Measurements from ENCODE around the gene ZMIZ2. TPM values are rescaled to one million over a fixed set of nuclear protein-coding genes. Genes with fewer than 3 reads are reported as not detected.

The ZMIZ2 gene
- total RNA-seq, 2 experiments from 2014 or later: 116 to 122 TPM

DNA sequence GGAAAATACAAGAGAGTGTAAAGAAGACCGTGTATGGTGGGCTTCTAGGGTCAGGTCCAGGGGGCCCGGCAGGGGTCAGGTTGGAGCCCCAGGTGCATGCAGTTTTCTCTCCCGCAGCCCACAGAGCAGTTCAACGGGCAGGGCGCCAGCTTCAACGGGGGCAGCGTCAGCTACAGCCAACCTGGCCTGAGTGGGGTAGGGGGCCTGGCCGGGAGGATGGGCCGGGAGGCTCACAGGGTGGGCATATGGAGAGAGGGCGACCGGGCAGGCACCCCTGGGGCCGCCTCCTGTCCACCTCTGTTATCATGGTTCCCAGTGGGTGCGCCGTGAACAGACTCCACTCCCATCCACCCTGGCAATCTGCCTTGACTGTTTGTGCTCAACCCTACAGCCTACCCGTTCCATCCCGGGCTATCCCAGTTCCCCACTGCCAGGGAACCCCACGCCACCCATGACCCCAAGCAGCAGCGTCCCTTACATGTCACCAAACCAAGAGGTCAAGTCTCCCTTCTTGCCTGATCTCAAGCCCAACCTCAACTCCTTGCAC is 11.5 kb downstream of the ZMIZ2 start:
- no peaks in the 10 kb centered on the region for H3K27me3 Mint-ChIP-seq
- no peak overlapping the region for H3K27ac Mint-ChIP-seq
- no peak overlapping the region for H3K4me3 Mint-ChIP-seq
- DNase-seq: no peak
- H3K4me1 Mint-ChIP-seq: peaks cover 4% of the 10 kb centered on the region
- H3K36me3 Mint-ChIP-seq: peaks cover 14% of the 10 kb centered on the region
- no peaks in the 10 kb centered on the region for H3K9me3 Mint-ChIP-seq

DNA sequence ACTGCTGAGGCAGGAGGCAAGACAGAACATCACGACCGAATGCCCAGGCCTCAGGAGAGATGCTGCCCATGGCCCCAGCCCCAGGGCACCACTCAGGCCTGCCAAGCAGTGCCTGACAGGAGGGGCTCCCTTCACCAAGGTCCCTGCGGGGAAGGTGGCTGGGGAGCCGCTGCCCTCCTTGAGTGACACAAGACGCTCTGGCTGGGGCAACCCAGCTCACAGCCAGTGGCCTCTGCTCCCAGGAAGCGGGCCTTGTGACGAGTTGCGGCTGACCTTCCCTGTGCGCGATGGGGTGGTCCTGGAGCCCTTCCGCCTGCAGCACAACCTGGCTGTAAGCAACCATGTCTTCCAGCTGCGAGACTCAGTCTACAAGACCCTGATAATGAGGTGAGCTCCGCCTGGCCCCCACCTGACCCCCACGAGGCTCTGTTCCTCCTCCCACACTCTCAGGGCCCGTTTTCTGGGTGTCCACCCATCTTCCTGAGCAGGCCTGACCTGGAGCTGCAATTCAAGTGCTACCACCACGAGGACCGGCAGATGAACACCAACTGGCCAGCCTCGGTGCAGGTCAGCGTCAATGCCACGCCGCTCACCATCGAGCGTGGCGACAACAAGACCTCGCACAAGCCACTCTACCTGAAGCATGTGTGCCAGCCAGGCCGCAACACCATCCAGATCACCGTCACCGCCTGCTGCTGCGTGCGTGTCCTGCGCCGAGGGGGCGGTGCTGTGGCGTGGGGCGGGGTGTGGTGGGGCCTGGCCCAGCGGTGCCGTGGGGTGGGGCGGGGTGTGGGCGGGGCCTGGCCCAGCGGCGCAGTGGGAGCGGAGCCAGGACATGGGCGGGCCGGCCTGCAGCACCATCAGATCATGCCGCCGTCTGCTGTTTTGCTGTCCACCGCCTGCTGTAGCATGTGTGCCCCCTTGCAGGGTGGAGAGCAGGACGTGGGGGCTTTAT is 12.8 kb downstream of the ZMIZ2 start:
- no peak for DNase-seq
- Mint-ChIP-seq H3K4me3 (no peak overlapping the region), H3K27ac (no peak overlapping the region), H3K9me3 (no peaks in the 10 kb centered on the region), H3K27me3 (no peaks in the 10 kb centered on the region), H3K36me3 (peaks cover 15% of the 10 kb centered on the region), H3K4me1 (no peaks in the 10 kb centered on the region)

DNA sequence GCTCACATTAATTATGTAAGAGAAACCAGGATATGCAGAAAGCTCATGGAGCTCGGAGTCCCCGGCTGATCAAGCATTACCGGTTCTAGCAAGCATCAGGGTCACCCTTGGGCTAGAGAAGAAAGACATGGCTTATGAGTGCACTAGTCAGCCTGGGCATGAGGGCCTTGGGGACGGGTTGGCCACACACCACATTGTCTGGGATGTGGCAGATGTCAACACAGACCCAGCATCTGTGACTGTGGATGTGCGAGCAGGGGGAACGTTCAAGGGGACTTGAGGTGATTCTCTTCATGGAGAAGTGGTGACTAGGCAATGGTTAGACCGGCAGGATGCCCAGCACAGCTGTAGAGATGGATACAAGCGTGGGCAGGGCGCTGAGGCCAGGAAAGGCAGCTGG is 13.7 kb downstream of the ZMIZ2 start:
- peaks cover 19% of the 10 kb centered on the region for H3K36me3 Mint-ChIP-seq
- no peak overlapping the region for H3K4me3 Mint-ChIP-seq
- DNase-seq: no peak
- H3K27me3 Mint-ChIP-seq: no peaks in the 10 kb centered on the region
- no peaks in the 10 kb centered on the region for H3K4me1 Mint-ChIP-seq
- no peaks in the 10 kb centered on the region for H3K9me3 Mint-ChIP-seq
- no peak overlapping the region for H3K27ac Mint-ChIP-seq

DNA sequence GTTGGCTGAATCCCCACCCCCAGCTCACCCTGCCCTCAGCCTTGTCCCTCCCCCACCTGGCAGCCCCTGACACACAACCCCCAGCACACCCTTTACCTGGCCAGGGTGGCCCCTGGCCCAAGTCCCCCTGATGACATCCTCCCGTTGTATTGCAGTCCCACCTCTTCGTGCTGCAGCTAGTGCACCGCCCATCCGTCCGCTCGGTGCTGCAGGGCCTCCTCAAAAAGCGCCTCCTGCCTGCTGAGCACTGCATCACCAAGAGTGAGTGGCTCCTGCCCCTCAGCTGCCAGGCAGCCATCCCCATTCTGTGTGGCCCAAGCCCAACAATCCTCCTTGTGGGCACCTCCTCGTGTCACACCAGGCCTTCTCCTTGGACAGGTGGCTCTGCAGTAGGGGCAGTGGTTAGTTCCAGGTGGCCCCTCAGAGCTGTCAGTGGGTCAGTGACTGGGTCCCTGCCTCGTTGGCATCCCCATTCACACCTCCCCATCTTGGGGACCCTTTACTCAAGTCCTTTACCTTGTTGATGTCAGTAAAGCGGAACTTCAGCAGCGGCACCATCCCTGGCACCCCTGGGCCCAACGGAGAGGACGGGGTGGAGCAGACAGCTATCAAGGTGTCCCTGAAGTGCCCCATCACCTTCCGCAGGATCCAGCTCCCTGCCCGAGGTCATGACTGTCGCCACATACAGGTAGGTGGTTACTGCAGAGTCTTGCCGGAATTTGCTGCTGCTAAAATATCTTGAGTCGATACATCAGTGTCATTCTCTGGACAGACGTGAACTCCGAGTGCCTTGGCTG is 14.3 kb downstream of the ZMIZ2 start:
- no peak for DNase-seq
- Mint-ChIP-seq H3K4me1 (peaks cover 6% of the 10 kb centered on the region), H3K4me3 (no peak overlapping the region), H3K27ac (no peak overlapping the region), H3K36me3 (peaks cover 21% of the 10 kb centered on the region), H3K27me3 (no peaks in the 10 kb centered on the region), H3K9me3 (no peaks in the 10 kb centered on the region)

DNA sequence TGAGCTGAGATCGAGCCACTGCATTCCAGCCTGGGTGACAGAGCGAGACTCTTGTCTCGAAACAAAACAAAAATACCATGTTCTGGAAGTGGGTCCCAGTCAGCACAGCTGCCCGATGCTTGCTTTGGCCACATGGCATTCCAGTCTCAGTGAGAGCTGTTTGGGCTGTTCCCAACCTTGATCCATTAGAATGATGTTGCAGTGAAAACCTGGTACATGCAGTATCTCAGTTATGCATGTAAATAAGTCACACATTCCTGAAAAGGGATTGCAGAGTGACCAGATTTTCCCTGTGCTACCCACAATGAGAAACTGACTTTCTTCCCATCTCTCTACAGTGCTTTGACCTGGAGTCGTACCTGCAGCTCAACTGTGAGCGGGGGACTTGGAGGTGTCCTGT is 15.4 kb downstream of the ZMIZ2 start:
- Mint-ChIP-seq H3K36me3 (peaks cover 25% of the 10 kb centered on the region), H3K4me1 (peaks cover 16% of the 10 kb centered on the region), H3K4me3 (no peak overlapping the region), H3K27ac (no peak overlapping the region), H3K27me3 (no peaks in the 10 kb centered on the region), H3K9me3 (no peaks in the 10 kb centered on the region)
- no peak for DNase-seq

DNA sequence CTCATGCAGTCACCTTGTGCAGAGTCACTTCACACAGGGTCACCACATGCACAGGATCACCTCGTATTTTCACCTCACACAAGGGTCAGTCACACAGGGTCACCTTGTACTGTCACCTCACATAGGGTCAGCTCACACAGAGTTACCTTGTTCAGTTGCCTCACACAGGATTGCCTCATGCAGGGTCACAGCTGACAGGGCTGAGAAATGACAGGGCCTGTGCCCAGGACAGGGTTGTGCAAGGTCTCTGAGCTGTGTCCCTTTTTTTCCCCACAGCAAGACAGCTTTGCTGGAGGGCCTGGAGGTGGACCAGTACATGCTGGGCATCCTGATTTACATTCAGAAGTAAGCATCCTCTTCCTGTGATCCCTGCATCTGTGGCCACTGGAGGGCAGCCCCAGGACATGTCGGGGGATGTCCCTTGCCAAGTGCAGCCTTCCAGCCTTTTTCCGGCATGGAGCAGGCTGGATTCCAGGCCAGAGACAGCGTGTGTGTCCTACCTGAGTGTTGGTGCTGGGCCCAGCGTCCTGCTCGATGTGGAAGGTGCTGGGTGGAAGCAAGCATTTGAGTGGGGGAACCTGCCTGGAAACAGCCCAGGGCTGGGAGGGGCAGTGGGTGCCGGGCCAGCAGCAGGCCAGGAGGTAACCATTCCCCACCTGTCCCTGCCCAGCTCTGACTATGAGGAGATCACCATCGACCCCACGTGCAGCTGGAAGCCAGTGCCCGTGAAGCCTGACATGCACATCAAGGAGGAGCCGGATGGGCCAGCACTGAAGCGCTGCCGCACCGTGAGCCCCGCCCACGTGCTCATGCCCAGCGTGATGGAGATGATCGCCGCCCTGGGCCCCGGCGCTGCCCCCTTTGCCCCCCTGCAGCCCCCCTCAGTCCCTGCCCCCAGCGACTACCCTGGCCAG is 16.3 kb downstream of the ZMIZ2 start:
- Mint-ChIP-seq H3K27ac (no peak overlapping the region), H3K4me1 (peaks cover 24% of the 10 kb centered on the region), H3K27me3 (no peaks in the 10 kb centered on the region), H3K9me3 (no peaks in the 10 kb centered on the region), H3K4me3 (no peak overlapping the region), H3K36me3 (peaks cover 27% of the 10 kb centered on the region)
- DNase-seq: no peak

DNA sequence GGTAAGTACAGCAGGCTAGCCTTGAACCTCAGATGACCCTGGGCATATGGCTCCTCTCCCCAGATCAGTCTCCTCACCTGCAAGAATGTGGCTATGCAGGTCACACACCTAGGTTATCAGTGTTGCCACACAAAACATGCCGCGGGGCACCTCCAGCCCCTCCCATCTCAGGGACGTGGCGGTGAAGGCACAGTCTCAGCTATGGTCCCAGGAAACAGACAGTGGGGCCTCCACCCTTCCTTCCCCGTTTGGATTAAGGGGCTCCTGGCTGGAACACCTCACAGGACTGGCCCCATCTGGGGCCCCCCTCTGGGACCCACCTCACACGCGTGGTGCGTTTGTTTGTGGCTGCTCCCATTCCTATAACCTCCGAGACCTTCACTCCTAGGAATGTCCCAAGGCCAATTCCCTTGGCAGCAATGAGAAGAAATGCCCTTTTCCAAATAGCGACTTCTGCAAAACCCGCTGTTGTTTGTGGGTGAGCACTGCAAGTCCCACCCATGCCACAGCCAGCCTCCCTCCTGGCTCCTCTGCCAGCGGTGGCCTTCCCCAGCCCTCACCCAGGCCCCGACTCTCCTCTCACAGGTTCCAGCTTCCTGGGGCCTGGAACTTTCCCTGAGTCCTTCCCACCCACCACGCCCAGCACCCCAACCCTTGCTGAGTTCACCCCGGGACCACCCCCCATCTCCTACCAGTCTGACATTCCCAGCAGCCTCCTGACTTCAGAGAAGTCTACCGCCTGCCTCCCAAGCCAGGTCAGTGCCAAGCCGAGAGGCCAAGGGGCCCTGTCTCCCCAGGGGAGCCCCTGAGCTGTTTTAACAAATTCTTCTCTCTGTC is 17.1 kb downstream of the ZMIZ2 start:
- H3K27me3 Mint-ChIP-seq: no peaks in the 10 kb centered on the region
- no peak overlapping the region for H3K4me3 Mint-ChIP-seq
- H3K36me3 Mint-ChIP-seq: peaks cover 27% of the 10 kb centered on the region
- H3K4me1 Mint-ChIP-seq: peaks cover 30% of the 10 kb centered on the region
- H3K27ac Mint-ChIP-seq: no peak overlapping the region
- no peak for DNase-seq
- no peaks in the 10 kb centered on the region for H3K9me3 Mint-ChIP-seq

DNA sequence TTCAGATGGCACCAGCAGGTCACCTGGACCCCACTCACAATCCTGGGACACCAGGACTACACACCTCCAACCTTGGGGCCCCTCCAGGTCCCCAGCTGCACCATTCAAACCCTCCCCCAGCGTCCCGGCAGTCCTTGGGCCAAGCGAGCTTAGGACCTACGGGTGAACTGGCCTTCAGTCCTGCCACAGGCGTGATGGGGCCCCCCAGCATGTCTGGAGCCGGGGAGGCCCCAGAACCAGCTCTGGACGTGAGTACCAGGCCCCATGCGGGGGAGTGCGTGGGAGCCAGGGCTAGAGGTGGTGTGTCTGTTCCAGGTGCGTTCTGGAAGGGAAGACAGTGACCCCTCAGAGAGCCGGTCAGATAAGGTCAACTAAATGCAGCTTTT is 17.8 kb downstream of the ZMIZ2 start:
- Mint-ChIP-seq H3K36me3 (peaks cover 27% of the 10 kb centered on the region), H3K27ac (no peak overlapping the region), H3K4me3 (no peak overlapping the region), H3K9me3 (no peaks in the 10 kb centered on the region), H3K27me3 (no peaks in the 10 kb centered on the region), H3K4me1 (peaks cover 33% of the 10 kb centered on the region)
- no peak for DNase-seq

DNA sequence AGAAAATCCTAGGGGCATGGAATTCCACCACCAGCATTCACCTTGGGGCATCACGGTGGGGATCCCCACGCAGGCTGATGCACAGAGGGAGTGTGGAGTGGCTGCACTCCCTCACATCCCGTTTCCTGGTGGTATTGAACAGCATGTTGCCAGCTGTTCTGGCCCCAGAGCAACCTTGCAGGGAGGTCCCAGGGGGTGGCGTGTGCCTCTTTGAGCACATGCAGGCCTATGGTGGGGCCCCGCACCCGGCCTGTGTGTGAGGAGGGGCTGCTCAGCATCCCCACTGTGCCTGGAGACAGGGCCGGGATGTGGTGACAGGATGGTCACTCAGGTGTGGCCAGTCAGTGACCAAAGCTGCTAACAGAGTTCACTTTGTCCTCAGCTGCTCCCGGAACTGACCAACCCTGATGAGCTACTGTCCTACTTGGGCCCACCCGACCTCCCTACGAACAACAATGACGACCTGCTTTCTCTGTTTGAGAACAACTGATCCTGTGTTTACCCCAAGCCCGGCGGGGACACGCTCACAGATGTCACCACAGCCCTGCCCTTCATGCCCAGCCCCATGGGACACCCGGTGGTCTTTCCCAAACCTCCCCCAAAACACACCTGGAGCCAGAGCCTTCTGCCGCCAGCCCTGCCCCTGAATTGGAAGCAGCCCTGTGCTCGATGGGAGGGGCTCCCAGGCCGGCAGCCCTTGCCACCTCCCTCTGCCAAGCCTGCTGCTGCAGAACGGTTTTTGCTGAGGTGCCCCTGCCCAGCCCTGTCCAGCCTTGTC is 18.7 kb downstream of the ZMIZ2 start:
- no peak overlapping the region for H3K4me3 Mint-ChIP-seq
- peak overlapping the region; percentile 38 for H3K27ac Mint-ChIP-seq
- H3K9me3 Mint-ChIP-seq: no peaks in the 10 kb centered on the region

DNA sequence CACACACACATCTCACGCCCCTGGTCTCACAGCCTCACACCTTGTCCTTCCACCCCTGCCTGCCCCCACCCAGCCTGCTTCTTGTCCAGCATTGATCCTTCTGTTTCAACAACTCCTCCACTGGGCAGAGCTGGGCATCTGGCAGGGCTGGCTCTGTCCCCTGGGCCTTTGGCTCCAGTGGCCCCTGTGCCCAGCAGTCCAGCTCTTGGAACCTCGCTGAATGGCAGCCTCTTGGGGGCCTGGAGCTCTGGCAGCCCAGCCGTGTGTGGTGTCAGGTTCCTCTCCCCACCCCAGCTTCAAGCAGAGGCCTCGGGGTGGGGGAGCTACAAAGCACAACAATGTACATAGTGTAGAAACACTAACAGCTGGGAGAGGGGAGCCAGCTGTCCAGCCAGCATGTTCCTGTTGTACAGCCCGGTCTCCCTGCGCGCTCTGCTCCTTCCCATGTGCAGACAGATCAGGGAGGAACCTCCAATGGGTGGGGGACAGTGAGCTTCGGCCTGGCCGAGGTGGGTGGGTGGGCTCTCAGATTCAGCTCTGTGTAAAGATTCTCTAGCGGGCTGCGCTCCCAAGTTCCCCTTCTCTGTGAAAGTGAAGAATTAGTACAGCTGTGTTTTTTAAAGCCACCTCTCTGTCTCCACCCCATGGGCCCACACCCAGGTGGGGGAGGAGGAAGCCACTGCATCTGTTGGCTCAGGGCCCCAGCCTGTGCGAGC is 19.4 kb downstream of the ZMIZ2 start:
- Mint-ChIP-seq H3K36me3 (peaks cover 23% of the 10 kb centered on the region), H3K4me3 (no peak overlapping the region), H3K27me3 (no peaks in the 10 kb centered on the region), H3K9me3 (no peaks in the 10 kb centered on the region), H3K27ac (peak overlapping the region; percentile 38), H3K4me1 (peaks cover 35% of the 10 kb centered on the region)
- DNase-seq: no peak

More for the DNA sequence above, 18.7 kb downstream of the ZMIZ2 start:
- DNase-seq: no peak
- peaks cover 27% of the 10 kb centered on the region for H3K36me3 Mint-ChIP-seq
- H3K4me1 Mint-ChIP-seq: peaks cover 35% of the 10 kb centered on the region
- no peaks in the 10 kb centered on the region for H3K27me3 Mint-ChIP-seq

DNA sequence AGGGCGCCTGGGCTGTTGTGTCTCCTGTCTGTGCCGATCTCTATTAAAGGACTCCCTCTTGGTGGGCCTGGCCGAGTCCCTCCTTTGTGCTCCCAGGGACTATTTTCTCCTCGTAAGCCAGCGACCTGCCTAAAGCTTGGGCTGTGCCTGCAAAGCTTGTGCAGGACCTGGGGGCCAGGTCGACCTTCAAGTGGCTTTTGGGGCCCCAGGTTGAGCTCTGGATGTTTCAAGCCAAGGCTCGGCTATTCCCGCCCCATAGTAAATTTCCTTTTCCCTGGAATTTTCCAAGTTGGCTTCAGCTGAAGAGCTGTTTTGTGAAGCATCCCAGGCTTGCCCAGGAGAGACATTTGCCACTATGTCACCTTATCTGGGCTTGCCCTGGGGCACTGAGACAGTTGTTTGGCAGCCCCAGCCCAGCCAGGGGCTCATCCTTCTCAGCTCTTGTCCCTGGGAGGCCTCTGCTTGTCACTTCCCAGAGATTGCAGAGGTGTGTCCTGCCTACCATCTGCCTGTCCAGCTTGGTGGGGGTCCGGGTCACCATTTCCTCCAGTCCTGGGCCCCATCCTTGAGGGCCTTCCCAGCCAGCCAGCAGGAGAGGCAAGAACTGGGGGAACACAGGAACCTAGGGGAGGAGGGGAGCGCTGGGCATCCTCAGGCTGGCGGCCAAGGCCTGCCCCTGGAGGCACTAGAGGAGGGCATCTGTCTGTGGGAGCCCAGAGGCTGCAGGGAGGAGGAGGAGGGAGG is 20.2 kb downstream of the ZMIZ2 start:
- H3K36me3 Mint-ChIP-seq: peaks cover 20% of the 10 kb centered on the region

DNA sequence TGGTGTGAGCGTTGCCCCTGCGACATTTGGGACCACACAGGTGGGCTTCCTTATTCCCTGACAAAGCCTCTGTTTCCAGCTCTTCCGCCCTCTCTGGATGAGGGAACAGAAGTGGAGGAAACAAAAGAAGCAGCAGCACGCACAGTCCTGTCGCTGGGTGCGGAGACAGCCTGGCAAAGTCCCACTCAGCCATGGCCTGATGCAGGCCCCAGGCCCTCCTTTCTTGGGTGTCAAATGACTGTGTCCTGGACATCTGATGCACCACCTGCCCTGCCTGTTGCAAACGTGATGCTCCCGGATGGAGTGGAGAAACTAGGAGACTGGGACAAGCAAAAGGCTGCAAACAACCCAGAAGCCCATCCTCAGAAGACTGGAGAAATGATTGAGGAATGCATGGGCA is 20.7 kb downstream of the ZMIZ2 start:
- no peaks in the 10 kb centered on the region for H3K9me3 Mint-ChIP-seq

More for the DNA sequence above, 20.2 kb downstream of the ZMIZ2 start:
- no peaks in the 10 kb centered on the region for H3K9me3 Mint-ChIP-seq
- no peak overlapping the region for H3K4me3 Mint-ChIP-seq
- peaks cover 35% of the 10 kb centered on the region for H3K4me1 Mint-ChIP-seq
- peak overlapping the region; percentile 48 for H3K27ac Mint-ChIP-seq
- no peak for DNase-seq
- no peaks in the 10 kb centered on the region for H3K27me3 Mint-ChIP-seq

More for the DNA sequence above, 20.7 kb downstream of the ZMIZ2 start:
- DNase-seq: no peak
- Mint-ChIP-seq H3K4me1 (peaks cover 35% of the 10 kb centered on the region), H3K36me3 (peaks cover 18% of the 10 kb centered on the region), H3K4me3 (no peak overlapping the region), H3K27ac (peak overlapping the region; percentile 57), H3K27me3 (no peaks in the 10 kb centered on the region)
